Fibroblast of peridontal ligament (primary cell): ENCODE data around the gene COLGALT1.

ENCODE experiments used
- DNase-seq: peaks from one replicate; pipeline ENCODE4 v3.0.0-alpha.2; 2010; ENCODE audit errors: extremely low read depth

The COLGALT1 gene

GRCh38 chr19:17623224-17623935 is 67.9 kb downstream of the COLGALT1 start:
- no peak for DNase-seq

DNA sequence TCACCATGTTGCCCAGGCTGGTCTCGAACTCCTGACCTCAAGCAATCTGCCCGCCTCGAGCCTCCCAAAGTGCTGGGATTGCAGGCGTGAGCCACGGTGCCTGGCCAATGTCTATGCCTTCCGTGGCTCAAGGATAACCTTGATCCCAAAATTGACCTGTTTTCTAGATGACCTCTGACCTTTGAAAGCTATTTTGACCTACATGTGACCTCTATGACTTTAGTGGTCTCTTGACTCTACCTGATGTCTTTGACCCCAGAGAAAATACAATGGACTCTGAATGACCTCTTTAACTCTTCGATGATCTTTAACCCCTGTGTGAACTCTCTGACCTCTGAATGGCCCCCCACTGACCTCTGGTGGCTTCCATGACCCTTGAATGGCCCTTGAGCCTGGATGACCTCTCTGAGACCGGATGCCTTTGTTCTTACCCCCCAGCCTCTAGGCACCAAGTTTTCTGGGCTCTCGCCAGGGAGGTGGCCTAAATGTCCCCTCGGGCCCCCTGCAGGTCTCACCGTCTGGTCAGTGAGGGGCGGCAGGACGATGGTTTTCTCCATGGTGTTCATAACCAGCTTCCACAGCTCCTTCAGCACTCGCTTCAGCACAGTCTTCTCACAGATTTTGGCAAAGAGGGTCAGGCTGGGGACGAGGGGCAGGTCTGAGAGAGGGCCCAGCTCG is 69.0 kb downstream of the COLGALT1 start:
- no peak for DNase-seq

DNA sequence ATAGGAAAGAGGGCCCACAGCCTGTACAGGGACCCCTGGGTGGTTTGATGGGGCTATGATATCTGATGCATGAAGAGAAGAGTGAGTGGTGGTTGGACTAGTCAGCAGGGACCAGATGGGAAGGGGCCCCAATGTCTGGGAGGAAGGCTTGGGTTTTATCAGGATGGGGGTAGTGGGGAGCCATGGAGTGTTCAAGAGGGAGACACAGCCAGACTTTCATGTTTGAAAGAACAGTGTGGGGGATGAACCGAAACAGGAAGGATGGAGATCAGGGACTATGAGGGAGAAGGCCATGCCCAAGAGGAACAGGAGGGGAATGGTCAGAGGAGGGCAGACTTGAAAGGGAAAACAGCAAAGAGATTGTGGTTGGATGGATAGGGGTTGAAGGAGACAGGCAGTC is 69.6 kb downstream of the COLGALT1 start:
- no peak for DNase-seq

GRCh38 chr19:17625980-17626379 is 70.5 kb downstream of the COLGALT1 start:
- DNase-seq: no peak

DNA sequence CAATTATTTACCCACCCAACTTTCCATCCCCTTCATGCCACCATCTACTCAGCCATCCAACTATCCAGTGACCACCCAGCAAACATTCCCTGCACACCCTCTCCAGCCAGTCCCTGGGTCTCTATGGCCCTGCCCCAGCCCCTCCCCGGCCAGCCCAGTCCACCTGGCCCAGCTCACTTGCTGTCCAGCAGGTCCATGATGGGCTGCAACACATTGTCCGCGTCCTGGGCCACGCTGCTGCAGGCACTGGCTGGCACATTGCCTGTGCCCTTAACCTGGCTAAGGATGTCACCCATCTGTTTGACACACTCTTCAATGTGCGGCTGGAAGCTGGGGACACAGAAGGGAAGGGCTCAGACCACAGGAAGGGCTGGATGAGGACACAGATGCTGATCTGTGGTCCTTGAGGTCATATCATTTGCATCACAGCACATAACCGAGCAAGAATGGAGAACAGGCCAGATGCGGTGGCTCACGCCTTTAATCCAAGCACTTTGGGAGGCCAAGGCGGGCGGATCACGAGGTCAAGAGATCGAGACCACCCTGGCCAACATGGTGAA is 71.1 kb downstream of the COLGALT1 start:
- no peak for DNase-seq

- DNase-seq: no peak
Measured at GRCh38 chr19:17627161-17627560, 71.7 kb downstream of the COLGALT1 start.

- no peak for DNase-seq
Measured at GRCh38 chr19:17627921-17628320, 72.5 kb downstream of the COLGALT1 start.

GRCh38 chr19:17629760-17630159 is 74.3 kb downstream of the COLGALT1 start:
- no peak for DNase-seq

DNA sequence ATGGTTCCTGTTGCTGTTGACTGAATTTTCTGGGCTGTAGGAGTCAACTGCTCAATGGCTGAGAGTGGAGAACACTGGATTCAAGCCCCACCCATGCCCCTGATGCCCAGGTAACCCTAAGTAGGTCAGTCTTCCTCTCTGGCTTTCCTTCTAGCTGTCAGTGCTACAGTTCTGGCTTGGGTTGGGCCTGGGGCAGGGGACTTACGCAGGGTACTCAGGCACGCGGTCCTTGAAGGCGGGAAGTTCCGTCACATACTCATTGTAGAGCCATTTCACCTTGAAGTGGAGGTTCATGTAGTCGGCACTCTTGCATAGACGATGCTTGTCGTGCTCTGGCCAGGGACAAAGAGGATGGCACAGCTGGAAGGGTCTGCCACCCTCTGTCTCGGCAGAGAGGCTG is 77.1 kb downstream of the COLGALT1 start:
- DNase-seq: no peak
